T-helper 17 cell (primary cell): ENCODE measurements around the gene GGA3. TPM values are rescaled to one million over a fixed set of nuclear protein-coding genes. Genes with fewer than 3 reads are reported as not detected.

Source experiments
- ATAC-seq: fragments of 150-1000 bp; cut with Tn5 transposase; 2 replicates; pipeline ENCODE4 v1.10.0; 2021; ENCODE audit warnings: mild to moderate bottlenecking, moderate library complexity
- DNase-seq, 3 donors: peaks; one replicate each; pipeline versions ENCODE4 v3.0.0 to v3.0.0-alpha.2; 2020 to 2021
- H3K9me3 ChIP-seq: one replicate; pipeline ENCODE4 v1.7.0; 2013; ENCODE audit warnings: low read length, mild to moderate bottlenecking; ENCODE audit not compliant: control insufficient read depth, poor library complexity, severe bottlenecking
- H3K27ac Mint-ChIP-seq: one replicate; pipeline ENCODE4 v1.8.0; 2022; ENCODE audit warnings: mild to moderate bottlenecking, moderate library complexity, mixed read lengths
- H3K27me3 Mint-ChIP-seq: one replicate; pipeline ENCODE4 v1.8.0; 2022; ENCODE audit warnings: mixed read lengths
- H3K36me3 Mint-ChIP-seq: one replicate; pipeline ENCODE4 v1.8.0; 2022; ENCODE audit warnings: low read depth, mixed read lengths
- H3K4me1 Mint-ChIP-seq: one replicate; pipeline ENCODE4 v1.8.0; 2022; ENCODE audit warnings: mild to moderate bottlenecking, mixed read lengths
- H3K4me3 Mint-ChIP-seq: one replicate; pipeline ENCODE4 v1.8.0; 2022; ENCODE audit warnings: mild to moderate bottlenecking, moderate library complexity, mixed read lengths
- total RNA-seq, 4 donors: library from RNA in 2 of 4; stranded (reverse) in 2 of 4; gene quantifications; one replicate each; pipeline ENCODE4 v1.2.3 and lab custom pipeline; 2022 to 2026

Gene GGA3
- total RNA-seq, 2 donors from 2014 or later = 85.4 to 89.1 TPM

- H3K27me3 Mint-ChIP-seq = no peaks in the 10 kb centered on the region
- no peak overlapping the region for H3K27ac Mint-ChIP-seq
- no peak for DNase-seq
- H3K4me3 Mint-ChIP-seq = peak overlapping the region; percentile 31
- H3K4me1 Mint-ChIP-seq = peaks cover 23% of the 10 kb centered on the region
- ATAC-seq = no peak
- H3K9me3 ChIP-seq = no peaks in the 10 kb centered on the region
- peaks cover 10% of the 10 kb centered on the region for H3K36me3 Mint-ChIP-seq
These were observed 24.0 kb downstream of the GGA3 start for GRCh38 chr17:75237100-75238014.

DNA sequence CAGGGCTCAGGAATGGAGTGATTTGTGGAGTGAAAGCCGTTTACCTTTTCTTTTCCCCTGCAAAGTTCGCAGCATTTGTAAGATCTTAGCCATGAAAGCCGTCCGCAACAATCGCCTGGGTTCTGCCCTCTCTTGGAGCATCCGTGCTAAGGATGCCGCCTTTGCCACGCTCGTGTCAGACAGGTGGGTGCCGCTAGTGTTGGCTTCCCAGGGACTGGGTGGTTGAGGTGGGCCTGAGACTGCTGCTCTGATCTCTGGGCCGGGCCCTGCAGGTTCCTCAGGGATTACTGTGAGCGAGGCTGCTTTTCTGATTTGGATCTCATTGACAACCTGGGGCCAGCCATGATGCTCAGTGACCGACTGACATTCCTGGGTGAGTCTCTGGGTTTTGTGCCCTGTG lies 28.6 kb downstream of the GGA3 start:
- Mint-ChIP-seq H3K27ac (no peak overlapping the region), H3K36me3 (peaks cover 8% of the 10 kb centered on the region), H3K4me3 (no peak overlapping the region), H3K27me3 (no peaks in the 10 kb centered on the region), H3K4me1 (no peaks in the 10 kb centered on the region)
- ATAC-seq (no peak), DNase-seq (no peak)
- no peaks in the 10 kb centered on the region for H3K9me3 ChIP-seq

DNA sequence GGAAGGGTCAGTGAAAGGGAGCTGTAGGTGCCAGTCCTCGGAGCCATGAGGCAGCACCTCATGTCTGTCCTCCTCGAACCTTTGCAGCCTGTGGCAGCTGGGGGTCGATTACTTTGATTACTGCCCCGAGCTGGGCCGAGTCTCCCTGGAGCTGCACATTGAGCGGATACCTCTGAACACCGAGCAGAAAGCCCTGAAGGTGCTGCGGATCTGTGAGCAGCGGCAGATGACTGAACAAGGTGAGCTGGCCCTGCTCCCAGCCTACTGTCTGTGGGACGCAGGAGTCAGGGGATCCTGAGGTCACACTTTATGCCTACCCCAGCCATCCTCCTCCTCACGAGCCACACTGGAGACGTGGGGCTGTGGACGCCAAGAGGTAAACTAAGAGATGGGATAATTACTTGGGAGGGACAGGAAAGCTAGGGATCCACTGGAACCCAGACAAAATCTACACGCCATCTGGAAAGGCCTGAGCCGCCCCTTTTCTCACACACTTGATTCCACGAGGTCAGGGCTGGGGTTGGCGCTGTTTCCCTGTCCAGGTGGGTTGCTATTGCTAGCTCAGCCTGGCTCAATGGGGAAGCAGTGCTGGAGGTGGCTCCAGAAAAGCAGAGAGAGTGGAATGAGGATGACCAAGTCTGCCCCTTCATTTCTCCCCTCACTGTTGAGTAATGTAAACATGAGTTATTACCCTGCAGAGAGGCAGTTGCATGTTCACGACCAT lies 29.5 kb downstream of the GGA3 start:
- DNase-seq (no peak), ATAC-seq (no peak)
- Mint-ChIP-seq H3K36me3 (peaks cover 8% of the 10 kb centered on the region), H3K4me3 (no peak overlapping the region), H3K4me1 (no peaks in the 10 kb centered on the region), H3K27me3 (no peaks in the 10 kb centered on the region), H3K27ac (no peak overlapping the region)
- H3K9me3 ChIP-seq = no peaks in the 10 kb centered on the region

GRCh38 chr17:75231071-75231470 lies 30.3 kb downstream of the GGA3 start:
- DNase-seq (no peak), ATAC-seq (no peak)
- no peak overlapping the region for H3K27ac Mint-ChIP-seq
- no peaks in the 10 kb centered on the region for H3K9me3 ChIP-seq
- H3K4me1 Mint-ChIP-seq = no peaks in the 10 kb centered on the region
- H3K27me3 Mint-ChIP-seq = no peaks in the 10 kb centered on the region
- peaks cover 8% of the 10 kb centered on the region for H3K36me3 Mint-ChIP-seq
- no peak overlapping the region for H3K4me3 Mint-ChIP-seq

- DNase-seq (no peak), ATAC-seq (no peak)
- no peak overlapping the region for H3K4me3 Mint-ChIP-seq
- H3K27ac Mint-ChIP-seq = no peak overlapping the region
- H3K27me3 Mint-ChIP-seq = no peaks in the 10 kb centered on the region
- H3K9me3 ChIP-seq = no peaks in the 10 kb centered on the region
- H3K36me3 Mint-ChIP-seq = peaks cover 6% of the 10 kb centered on the region
- no peaks in the 10 kb centered on the region for H3K4me1 Mint-ChIP-seq
These were observed 32.6 kb downstream of the GGA3 start for GRCh38 chr17:75228847-75229246.

DNA sequence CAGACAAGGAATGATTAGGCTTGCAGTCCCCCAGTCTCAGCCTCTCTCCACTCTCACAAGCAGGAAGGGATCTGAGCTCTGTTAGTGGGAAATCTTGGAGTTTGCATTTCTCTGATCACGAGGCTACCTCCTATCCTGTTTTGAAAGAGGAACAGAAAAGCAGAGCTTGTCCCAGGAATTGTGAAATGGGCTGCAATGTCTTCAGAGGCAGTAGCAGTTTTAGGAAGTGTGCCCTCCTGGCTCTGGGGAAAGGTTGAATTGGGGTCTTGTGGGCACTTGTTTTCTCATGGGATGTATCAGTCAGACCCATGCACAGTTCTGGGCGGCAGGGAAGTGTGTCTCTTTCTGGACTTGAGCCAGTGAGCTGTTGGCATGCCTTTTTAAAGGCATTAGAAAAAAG lies 33.1 kb downstream of the GGA3 start:
- no peak for ATAC-seq

GRCh38 chr17:75227729-75228128 lies 33.7 kb downstream of the GGA3 start:
- Mint-ChIP-seq H3K4me3 (no peak overlapping the region), H3K27ac (no peak overlapping the region), H3K27me3 (no peaks in the 10 kb centered on the region), H3K4me1 (no peaks in the 10 kb centered on the region), H3K36me3 (peaks cover 3% of the 10 kb centered on the region)
- no peaks in the 10 kb centered on the region for H3K9me3 ChIP-seq
- ATAC-seq (no peak), DNase-seq (no peak)

More for the DNA sequence above, 33.1 kb downstream of the GGA3 start:
- Mint-ChIP-seq H3K4me1 (no peaks in the 10 kb centered on the region), H3K4me3 (no peak overlapping the region), H3K27ac (no peak overlapping the region), H3K36me3 (peaks cover 6% of the 10 kb centered on the region), H3K27me3 (no peaks in the 10 kb centered on the region)
- DNase-seq = no peak
- no peaks in the 10 kb centered on the region for H3K9me3 ChIP-seq

- H3K27ac Mint-ChIP-seq = no peak overlapping the region
- no peak overlapping the region for H3K4me3 Mint-ChIP-seq
- no peak for ATAC-seq
- DNase-seq = no peak
- H3K27me3 Mint-ChIP-seq = no peaks in the 10 kb centered on the region
- peaks cover 4% of the 10 kb centered on the region for H3K36me3 Mint-ChIP-seq
- no peaks in the 10 kb centered on the region for H3K9me3 ChIP-seq
- peaks cover 5% of the 10 kb centered on the region for H3K4me1 Mint-ChIP-seq
These were observed 36.4 kb downstream of the GGA3 start for GRCh38 chr17:75225016-75225415.

- peaks cover 7% of the 10 kb centered on the region for H3K4me1 Mint-ChIP-seq
- no peak overlapping the region for H3K4me3 Mint-ChIP-seq
- no peaks in the 10 kb centered on the region for H3K27me3 Mint-ChIP-seq
- H3K27ac Mint-ChIP-seq = no peak overlapping the region
- H3K9me3 ChIP-seq = no peaks in the 10 kb centered on the region
- no peak for DNase-seq
- H3K36me3 Mint-ChIP-seq = peaks cover 8% of the 10 kb centered on the region
- no peak for ATAC-seq
These were observed 41.6 kb downstream of the GGA3 start for GRCh38 chr17:75219815-75220214.

DNA sequence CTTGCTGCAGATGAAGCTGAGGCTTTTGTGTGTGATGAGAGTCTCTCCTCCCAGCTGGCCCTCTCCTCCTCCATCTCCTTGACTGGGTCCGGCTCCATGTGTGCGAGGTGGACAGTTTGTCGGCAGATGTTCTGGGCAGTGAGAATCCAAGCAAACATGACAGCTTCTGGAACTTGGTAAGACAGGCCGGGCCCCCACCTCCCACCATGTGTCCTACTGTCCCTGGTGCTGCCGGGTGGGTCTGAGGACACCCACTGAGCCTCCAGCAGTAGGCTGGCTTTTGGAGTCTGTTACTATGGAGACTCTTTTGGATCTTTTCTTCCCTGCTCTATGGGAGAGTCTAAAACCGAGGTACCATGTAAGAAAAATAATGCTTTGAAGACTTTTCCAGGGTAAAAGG lies 43.3 kb downstream of the GGA3 start:
- H3K27me3 Mint-ChIP-seq = no peaks in the 10 kb centered on the region
- H3K36me3 Mint-ChIP-seq = peaks cover 8% of the 10 kb centered on the region
- no peak overlapping the region for H3K4me3 Mint-ChIP-seq
- H3K4me1 Mint-ChIP-seq = peaks cover 7% of the 10 kb centered on the region
- DNase-seq (no peak), ATAC-seq (no peak)
- no peak overlapping the region for H3K27ac Mint-ChIP-seq
- H3K9me3 ChIP-seq = no peaks in the 10 kb centered on the region

- H3K36me3 Mint-ChIP-seq = peaks cover 3% of the 10 kb centered on the region
- no peaks in the 10 kb centered on the region for H3K27me3 Mint-ChIP-seq
- ATAC-seq (no peak), DNase-seq (no peak)
- no peak overlapping the region for H3K27ac Mint-ChIP-seq
- H3K4me3 Mint-ChIP-seq = no peak overlapping the region
- H3K4me1 Mint-ChIP-seq = peaks cover 15% of the 10 kb centered on the region
- no peaks in the 10 kb centered on the region for H3K9me3 ChIP-seq
These were observed 52.3 kb downstream of the GGA3 start for GRCh38 chr17:75209061-75209460.

DNA sequence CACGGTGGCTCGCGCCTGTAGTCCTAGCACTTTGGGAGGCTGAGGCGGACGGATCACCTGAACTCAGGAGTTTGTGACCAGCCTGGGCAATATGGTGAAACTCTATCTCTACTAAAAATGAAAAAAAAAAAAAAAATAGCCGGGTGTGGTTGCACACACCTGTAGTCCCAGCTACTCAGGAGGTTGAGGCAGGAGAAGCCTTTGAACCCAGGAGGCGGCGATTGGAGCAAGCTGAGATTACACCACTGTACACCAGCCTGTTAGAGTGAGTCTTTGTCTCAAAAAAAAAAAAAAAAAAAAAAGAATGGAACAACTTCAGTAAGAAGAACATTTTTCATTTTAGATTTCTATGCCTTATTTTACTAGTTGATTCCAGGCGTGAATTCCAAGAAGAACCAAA lies 53.2 kb downstream of the GGA3 start:
- Mint-ChIP-seq H3K4me3 (peak overlapping the region; percentile 31), H3K27ac (no peak overlapping the region), H3K4me1 (peaks cover 15% of the 10 kb centered on the region), H3K27me3 (no peaks in the 10 kb centered on the region), H3K36me3 (peaks cover 3% of the 10 kb centered on the region)
- H3K9me3 ChIP-seq = no peaks in the 10 kb centered on the region
- ATAC-seq (no peak), DNase-seq (no peak)

GRCh38 chr17:75207760-75208159 lies 53.6 kb downstream of the GGA3 start:
- ATAC-seq = no peak
- Mint-ChIP-seq H3K4me3 (peak overlapping the region; percentile 31), H3K4me1 (peaks cover 15% of the 10 kb centered on the region), H3K36me3 (peaks cover 3% of the 10 kb centered on the region), H3K27me3 (no peaks in the 10 kb centered on the region), H3K27ac (no peak overlapping the region)
- no peaks in the 10 kb centered on the region for H3K9me3 ChIP-seq
- no peak for DNase-seq
